Activated gamma-delta T cell treated with anti-CD3 and anti-CD28 coated beads, Interleukin-2, amount 50 U/mL, for 16 hours (primary cell): ENCODE measurements around the gene LILRB2.
"Not testable (repeated sequence)": the region's sequence is repeated elsewhere in the genome, so short reads cannot be mapped to it uniquely, and the experiment has no call there.

Experiments used
- DNase-seq: peaks from one replicate; pipeline ENCODE4 v3.0.0-alpha.2; 2020; ENCODE audit warnings: low read depth

LILRB2 gene

DNA sequence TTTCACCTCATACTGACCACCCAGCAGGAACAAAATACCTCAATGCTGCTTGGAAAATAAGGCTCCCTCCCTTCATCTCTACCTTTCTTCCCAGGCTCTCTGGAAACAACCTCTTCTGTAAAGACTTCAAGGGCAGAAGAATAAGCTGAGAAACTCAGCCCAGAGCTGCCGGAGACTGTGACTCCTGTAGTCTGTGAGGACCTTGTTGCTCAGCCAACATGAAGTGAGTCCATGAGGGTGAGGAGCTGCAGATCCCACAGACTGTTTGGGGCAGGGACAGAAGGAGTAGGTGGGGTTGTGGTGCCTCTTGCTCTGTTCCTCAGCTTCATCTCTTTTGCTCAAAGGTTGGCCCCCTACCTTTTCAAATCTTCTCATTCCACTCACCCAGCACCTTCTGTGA lies 24.2 kb upstream of the LILRB2 start:
- DNase-seq: no peak

DNA sequence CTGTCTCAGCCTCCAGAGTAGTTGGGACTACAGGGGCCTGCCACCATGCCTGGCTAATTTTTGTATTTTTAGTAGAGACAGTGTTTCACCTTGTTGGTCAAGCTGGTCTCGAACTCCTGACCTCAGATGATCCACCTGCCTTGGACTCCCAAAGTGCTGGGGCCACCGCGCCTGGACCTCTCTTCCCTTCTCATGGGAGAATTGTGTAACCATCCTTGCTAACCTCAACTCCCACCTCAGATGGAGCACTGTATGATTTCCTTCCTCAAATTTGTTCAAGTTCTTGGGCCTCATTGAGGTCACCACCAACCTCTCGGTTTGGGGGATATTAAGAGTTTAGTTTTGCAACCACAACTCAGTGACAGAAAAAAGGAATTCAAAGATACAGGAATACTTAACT lies 21.3 kb upstream of the LILRB2 start:
- no peak for DNase-seq

DNA sequence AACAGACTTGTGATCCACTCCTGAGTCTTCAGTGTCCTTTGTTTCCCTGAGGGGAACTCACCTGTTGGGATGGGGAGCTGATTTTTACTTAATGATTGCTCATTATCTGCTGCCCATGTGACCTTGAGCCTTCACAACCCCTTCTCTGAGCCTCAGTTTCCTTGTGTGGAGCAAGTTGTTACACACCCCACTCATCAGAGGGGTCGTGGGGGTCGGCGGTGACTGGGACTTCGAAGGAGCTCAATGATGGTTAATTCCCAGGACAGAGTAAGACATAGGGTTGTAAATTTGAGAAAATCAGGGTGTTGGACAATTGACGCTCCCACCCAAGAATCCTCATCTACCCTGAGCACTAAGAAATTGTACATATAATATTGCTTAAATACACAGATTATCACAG lies 18.6 kb upstream of the LILRB2 start:
- no peak for DNase-seq

DNA sequence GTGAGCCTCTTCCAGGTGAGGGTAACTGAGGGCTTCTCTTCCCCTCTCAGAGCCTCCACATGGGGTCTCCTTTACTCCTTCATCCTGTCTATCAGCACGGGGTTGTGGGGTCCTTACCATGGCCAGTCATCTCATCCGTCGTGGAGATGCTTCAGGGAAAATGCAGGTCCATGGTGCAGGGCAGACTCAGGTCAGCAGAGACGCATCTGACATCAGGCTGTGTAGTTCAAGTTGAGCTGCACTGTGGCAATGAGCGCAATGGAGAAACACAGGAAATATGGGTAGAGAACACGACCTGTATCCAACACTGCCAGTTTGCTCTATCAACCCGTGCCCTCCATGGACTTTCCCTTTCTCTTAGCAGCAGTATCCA lies 18.2 kb upstream of the LILRB2 start:
- DNase-seq: no peak

- DNase-seq: no peak
Measured at GRCh38 chr19:54298357-54299125, 17.6 kb upstream of the LILRB2 start.

GRCh38 chr19:54297759-54298305 lies 16.9 kb upstream of the LILRB2 start:
- no peak for DNase-seq

DNA sequence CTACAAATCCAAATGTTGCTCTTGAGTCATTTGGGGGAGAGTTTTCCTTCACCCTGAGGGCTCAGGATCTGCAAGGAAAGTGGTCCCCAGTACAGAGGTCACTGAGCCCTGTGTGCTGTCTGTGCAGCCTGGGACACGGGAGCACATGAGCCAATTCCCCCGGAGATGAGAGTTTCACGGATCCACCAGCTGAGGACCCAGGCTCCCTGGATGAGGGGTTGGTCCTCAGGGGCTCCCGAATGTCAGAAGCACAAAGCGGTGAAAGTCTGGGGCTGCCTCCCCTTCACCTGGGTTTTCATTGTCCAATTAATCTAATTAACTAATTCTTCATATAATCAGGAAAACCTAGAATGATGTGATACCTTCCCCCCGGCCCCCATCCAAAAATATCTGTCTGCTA lies 13.6 kb upstream of the LILRB2 start:
- no peak for DNase-seq

DNA sequence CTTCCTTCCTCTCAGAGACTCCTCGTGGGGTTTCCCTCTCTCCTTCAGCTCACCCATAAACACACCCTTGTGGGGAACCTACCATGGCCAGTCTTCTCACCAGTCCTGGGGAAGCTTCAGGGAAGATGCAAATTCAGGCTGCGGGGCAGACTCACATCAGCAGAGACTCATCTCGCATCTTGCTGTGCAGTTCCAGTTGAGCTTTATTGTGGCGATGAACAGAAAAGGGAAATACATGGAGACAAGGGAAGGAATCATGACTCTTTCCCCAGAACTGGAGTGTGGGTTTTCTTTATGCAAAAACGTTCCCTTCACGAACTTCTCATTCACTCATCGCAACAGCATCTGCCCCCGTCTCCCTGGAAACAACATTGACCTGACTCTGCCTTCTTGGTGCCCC lies 8.2 kb upstream of the LILRB2 start:
- not testable (repeated sequence) for DNase-seq

GRCh38 chr19:54287456-54287855 lies 6.5 kb upstream of the LILRB2 start:
- DNase-seq: no peak

GRCh38 chr19:54286283-54286682 lies 5.4 kb upstream of the LILRB2 start:
- not testable (repeated sequence) for DNase-seq

DNA sequence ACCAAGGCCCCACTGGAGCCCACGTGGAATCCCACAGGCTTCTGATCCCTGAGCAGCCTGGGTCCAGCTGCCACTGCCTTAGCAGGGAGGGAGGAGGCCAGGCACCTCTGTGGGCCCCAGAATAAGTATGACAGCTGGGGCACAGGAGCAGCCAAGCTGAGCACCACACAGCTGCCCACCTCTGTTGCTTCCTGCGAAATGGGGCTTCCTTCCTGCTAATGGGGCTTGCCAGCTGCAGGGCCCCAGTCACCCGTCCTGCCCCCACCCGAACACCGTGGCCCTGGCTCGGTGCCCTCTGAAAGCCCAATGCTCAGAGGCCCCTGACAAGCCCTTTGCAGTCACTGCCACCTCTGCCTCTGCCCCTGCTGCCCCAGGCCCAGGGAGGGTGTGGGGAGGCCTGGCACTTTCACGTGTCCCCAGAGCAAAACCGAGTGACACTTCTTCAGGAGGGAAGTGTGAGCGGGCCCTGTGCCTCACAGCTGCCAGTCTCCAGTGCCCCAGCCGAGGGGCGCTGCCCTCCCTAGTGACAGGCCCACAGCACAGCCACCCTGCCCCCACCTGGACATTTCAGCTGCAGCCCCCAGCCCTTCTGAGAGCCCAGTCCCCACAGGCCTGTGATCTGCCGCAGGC lies 4.6 kb upstream of the LILRB2 start:
- DNase-seq: not testable (repeated sequence)

DNA sequence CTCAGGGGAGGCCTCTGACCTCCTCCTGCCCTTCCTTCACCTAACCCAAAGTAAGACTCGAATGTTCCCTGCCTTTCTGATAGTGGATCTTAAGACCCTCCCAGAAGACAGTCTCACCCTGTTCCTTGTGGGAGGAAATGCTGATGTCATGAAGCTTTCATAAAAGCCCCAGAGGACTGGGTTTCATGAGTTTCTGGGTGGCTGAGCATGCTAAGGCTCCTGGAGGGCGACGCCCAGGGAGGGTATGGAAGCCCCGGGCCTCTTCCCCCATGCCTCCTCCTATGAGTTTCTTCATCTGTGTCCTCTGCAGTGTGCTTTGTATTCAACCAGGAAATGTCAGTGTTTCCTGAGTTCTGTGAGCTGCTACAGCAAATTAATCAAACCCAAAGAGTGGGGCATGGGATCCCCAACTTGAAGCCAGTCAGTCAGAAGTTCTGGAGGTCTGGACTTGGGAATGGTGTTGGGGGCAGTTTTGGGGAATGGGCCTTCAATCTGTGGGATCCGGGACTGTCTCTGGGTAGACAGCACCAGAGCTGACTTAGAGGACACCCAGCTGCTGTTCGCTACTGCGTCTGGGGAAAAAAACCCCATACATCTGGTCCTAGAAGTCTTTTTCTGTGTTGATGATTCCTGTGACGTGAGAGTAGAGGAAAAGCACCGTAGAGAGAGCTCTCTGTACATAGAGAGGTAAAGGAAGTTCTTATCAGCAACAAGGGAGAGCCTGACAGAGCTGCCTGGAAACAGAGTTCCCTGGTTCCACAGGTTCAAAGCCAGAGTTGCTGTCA lies 2.0 kb upstream of the LILRB2 start:
- DNase-seq: no peak

DNA sequence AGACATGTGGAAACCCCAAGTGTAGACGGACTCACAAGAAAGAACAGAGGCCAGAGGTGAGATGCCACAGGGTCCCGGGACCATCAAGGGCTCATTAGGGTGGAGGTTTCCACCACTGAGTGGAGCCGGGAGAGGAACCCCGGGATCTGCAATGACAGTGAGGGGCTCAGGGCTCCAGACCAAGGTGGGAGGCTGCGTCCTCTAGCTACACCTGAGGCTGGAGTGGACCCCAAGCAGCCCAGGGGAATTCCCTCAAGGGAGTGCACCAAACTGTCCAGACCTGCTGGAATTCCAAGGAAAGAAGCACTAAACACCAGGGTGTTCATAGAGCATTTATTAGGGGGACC lies 792 bp upstream of the LILRB2 start:
- DNase-seq: not testable (repeated sequence)

DNA sequence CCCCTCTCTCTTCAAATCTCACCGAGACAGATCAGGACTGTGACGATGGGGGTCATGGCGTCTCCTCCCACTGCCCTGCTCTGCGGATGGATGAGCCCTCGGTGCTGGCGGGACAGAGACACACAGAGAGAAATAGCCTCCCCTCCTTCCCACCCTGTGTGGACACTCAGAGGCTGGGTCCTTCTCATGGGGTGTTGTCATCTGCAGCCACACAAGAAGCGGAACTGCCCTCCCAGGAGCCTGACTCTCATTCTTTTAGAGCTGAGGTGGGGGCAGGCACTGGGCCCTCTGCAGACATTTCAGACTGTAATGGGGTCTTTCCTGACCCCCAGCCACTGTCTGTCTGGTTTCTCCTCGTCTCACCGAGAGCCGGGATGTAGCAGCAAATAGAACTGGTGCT lies 469 bp downstream of the LILRB2 start:
- DNase-seq: not testable (repeated sequence)

- DNase-seq: not testable (repeated sequence)
Measured at GRCh38 chr19:54280025-54280424, 885 bp downstream of the LILRB2 start.

DNA sequence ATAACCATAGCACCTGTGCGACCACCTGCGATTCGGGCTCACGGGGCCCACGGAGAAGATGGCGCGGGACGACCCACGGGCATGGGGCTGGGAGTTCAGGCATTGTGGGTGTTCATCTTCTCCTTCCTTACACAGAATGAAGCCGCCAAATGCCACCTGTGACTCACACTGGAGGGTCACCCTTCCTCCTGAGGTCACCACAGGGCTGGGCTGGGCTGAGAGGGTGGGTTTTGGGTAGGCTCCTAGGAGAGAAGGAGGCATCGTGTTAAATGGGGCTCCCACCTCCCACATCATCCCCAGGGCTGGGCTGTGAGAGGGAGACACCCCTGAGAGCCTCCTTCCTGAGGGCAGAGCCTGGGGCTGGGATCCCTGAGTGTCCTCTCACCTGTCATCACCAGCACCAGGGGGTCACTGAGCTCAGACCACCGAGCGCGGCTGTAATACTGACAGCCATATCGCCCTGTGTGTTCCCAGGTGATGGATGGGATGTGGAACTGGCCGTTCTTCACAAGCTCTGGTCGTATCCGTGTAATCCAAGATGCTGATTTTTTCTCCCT lies 1.4 kb downstream of the LILRB2 start:
- no peak for DNase-seq

- not testable (repeated sequence) for DNase-seq
Measured at GRCh38 chr19:54278571-54279195, 2.2 kb downstream of the LILRB2 start.

DNA sequence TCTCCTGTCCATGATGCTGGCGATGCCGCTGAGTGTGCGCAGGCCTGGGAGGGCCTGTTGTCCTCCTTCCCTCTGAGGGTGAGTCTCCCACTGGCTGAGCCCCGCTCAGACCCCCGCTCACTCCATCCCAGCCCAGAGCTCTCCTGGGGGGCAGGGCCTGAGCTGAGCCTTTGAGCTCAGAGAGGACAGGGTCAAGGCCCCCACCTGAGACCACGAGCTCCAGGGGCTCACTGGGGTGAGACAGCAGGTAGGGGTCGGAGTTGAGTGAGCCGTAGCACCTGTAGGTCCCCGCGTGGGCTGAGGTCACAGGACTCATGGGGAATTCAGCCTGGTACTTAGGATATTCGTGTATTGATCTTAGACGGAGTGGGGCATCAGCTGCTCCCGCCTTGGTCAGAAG lies 2.9 kb downstream of the LILRB2 start:
- DNase-seq: not testable (repeated sequence)

- DNase-seq: not testable (repeated sequence)
Measured at GRCh38 chr19:54277111-54277615, 3.7 kb downstream of the LILRB2 start.

DNA sequence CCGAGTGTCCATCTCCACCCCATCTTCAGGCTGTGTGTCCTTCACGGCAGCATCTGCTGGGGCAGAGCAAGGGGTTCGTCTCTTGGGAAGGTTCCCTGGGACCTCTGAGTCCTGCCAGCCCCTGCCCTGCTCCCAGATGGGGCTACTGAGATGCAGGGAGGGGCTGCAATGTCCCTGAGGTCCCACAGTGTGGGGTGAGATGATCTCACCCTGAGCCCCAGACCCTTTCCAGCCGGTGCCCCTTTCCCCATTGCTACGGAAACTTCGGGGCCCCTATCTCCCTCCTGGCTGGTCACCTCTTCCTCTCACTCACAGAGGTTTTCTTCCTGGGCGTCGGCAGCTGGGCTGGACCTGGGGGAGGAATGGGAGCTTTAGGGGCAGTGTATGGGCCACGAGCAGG lies 5.0 kb downstream of the LILRB2 start:
- no peak for DNase-seq

- DNase-seq: not testable (repeated sequence)
Measured at GRCh38 chr19:54274516-54274915, 6.4 kb downstream of the LILRB2 start.

GRCh38 chr19:54273821-54274220 lies 7.1 kb downstream of the LILRB2 start:
- no peak for DNase-seq
